ENCODE results near the gene PLGLB1. TPM values are rescaled to one million over a fixed set of nuclear protein-coding genes. Genes with fewer than 3 reads are reported as not detected.
A peak's percentile ranks its signal among the peaks of the same experiment; 100 is the strongest.
"Not testable (repeated sequence)": the region's sequence is repeated elsewhere in the genome, so short reads cannot be mapped to it uniquely, and the experiment has no call there.

The PLGLB1 gene
- total RNA-seq, 1 experiment from 2014 or later = 1.4 TPM

- in situ Hi-C loops (cut with HindIII; ENCODE audit: low pct_unique_long_range_greater_than_20kb, low sequenced_read_pairs); POLR2A ChIA-PET; DNase-seq (ENCODE audit: low read depth, low spot score): not testable (repeated sequence)
Observed at GRCh38 chr2:87041321-87041978, 19.8 kb upstream of the PLGLB1 start.

GRCh38 chr2:87028607-87029006 lies 7.0 kb upstream of the PLGLB1 start:
- H3K36me3 ChIP-seq (ENCODE audit: control insufficient read depth, insufficient read depth, low read length); H3K4me3 ChIP-seq (ENCODE audit: low read depth in 2 of 2, low read length in 2 of 2); CTCF ChIA-PET; POLR2A ChIA-PET; H3K27ac ChIP-seq (ENCODE audit: low read length); ATAC-seq; H3K4me1 ChIP-seq (ENCODE audit: control insufficient read depth, insufficient read depth, low read length); in situ Hi-C loops (cut with HindIII; ENCODE audit: low pct_unique_long_range_greater_than_20kb, low sequenced_read_pairs); H3K27me3 ChIP-seq (ENCODE audit: control insufficient read depth, insufficient read depth, low read length); DNase-seq (ENCODE audit: low read depth, low spot score); H3K9me3 ChIP-seq (ENCODE audit: control insufficient read depth, insufficient read depth, low read depth, low read length); intact Hi-C loops (cut with micrococcal nuclease; ENCODE audit: unreplicated experiment); BruUV-seq (replicated peaks): not testable (repeated sequence)

More at GRCh38 chr2:87041321-87041978, 19.8 kb upstream of the PLGLB1 start:
- peak; percentile 94 for ATAC-seq
- H3K9me3 ChIP-seq (ENCODE audit: control insufficient read depth, insufficient read depth, low read depth, low read length); intact Hi-C loops (cut with micrococcal nuclease; ENCODE audit: unreplicated experiment); H3K27ac ChIP-seq (ENCODE audit: low read length); H3K4me3 ChIP-seq (ENCODE audit: low read depth in 2 of 2, low read length in 2 of 2); H3K27me3 ChIP-seq (ENCODE audit: control insufficient read depth, insufficient read depth, low read length); BruUV-seq (replicated peaks); CTCF ChIA-PET; H3K36me3 ChIP-seq (ENCODE audit: control insufficient read depth, insufficient read depth, low read length); H3K4me1 ChIP-seq (ENCODE audit: control insufficient read depth, insufficient read depth, low read length): not testable (repeated sequence)

DNA sequence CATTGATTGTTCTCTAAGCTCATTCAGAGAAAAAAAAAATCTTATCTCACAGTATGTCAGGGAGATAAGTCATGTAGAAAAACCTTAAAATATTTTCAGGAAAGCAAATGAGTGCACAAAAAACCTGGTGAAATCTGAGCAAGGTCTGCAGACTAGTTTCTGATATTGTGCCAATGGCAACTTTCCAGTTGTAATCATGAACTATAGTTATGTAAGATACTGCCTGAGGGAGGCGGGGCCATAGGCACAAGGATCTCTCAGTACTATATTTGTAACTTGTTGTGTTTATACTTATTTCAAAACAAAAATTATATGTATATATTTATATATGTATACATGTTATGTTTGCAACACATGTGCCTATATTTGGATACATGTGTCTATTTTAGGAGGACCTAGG lies 5.2 kb upstream of the PLGLB1 start:
- DNase-seq (ENCODE audit: low read depth, low spot score); BruUV-seq (replicated peaks); in situ Hi-C loops (cut with HindIII; ENCODE audit: low pct_unique_long_range_greater_than_20kb, low sequenced_read_pairs); H3K9me3 ChIP-seq (ENCODE audit: control insufficient read depth, insufficient read depth, low read depth, low read length); intact Hi-C loops (cut with micrococcal nuclease; ENCODE audit: unreplicated experiment); H3K4me3 ChIP-seq (ENCODE audit: low read depth in 2 of 2, low read length in 2 of 2); CTCF ChIA-PET; H3K4me1 ChIP-seq (ENCODE audit: control insufficient read depth, insufficient read depth, low read length); H3K36me3 ChIP-seq (ENCODE audit: control insufficient read depth, insufficient read depth, low read length); POLR2A ChIA-PET; H3K27me3 ChIP-seq (ENCODE audit: control insufficient read depth, insufficient read depth, low read length); ATAC-seq; H3K27ac ChIP-seq (ENCODE audit: low read length): not testable (repeated sequence)

DNA sequence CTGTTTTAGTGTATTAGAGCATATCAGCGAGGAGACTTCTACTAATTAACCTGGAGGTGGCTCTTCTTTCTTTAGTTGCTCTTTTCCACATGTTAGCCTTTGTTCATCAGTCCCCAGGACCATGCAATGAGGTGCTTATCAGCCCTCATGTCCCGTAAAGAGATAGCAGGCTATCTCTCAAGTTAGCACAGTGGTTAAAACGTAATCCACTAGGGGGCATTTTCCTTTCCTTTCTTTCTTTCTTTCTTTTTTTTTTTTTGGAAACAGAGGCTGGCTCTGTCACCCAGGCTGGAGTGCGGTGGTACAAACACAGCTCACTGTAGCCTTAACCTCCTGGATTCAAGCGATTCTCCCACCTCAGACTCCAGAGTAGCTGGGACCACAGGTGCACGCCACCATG lies 4.3 kb upstream of the PLGLB1 start:
- DNase-seq (ENCODE audit: low read depth, low spot score); H3K27me3 ChIP-seq (ENCODE audit: control insufficient read depth, insufficient read depth, low read length); POLR2A ChIA-PET; H3K4me1 ChIP-seq (ENCODE audit: control insufficient read depth, insufficient read depth, low read length); H3K9me3 ChIP-seq (ENCODE audit: control insufficient read depth, insufficient read depth, low read depth, low read length); BruUV-seq (replicated peaks); intact Hi-C loops (cut with micrococcal nuclease; ENCODE audit: unreplicated experiment); H3K36me3 ChIP-seq (ENCODE audit: control insufficient read depth, insufficient read depth, low read length); CTCF ChIA-PET; H3K4me3 ChIP-seq (ENCODE audit: low read depth in 2 of 2, low read length in 2 of 2); in situ Hi-C loops (cut with HindIII; ENCODE audit: low pct_unique_long_range_greater_than_20kb, low sequenced_read_pairs); H3K27ac ChIP-seq (ENCODE audit: low read length): not testable (repeated sequence)
- 0 out of 2 replicates have a peak, but pooled peaks have one; percentile 51 for ATAC-seq

DNA sequence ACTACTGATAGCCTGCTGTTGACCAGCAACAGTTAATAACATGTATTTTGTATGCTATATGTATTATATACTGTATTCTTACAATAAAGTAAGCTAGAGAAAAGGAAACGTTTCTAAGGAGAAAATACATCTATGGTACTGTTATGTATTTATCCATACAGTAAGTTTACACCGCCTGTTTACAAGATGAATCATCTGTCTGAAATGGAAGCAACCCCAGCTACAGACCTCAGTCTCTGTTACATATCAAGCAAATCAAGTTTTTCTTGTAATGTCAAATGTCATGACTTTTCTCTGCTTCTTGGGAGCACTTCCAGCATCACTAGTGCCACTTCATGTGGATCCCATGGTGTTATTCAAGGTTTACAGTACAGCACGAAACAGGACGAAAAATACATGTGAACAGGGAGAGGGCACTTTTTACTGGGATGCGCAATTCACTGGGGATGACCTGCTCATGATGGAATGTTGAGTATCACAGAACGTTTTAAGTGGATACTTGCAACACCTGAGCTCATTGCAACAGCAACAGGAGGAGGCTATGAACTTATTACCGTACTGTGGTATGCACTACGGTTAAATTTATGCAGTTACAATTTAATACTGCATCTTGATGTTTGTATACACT lies 2.5 kb upstream of the PLGLB1 start:
- ATAC-seq; H3K4me1 ChIP-seq (ENCODE audit: control insufficient read depth, insufficient read depth, low read length); H3K36me3 ChIP-seq (ENCODE audit: control insufficient read depth, insufficient read depth, low read length); BruUV-seq (replicated peaks); H3K4me3 ChIP-seq (ENCODE audit: low read depth in 2 of 2, low read length in 2 of 2); intact Hi-C loops (cut with micrococcal nuclease; ENCODE audit: unreplicated experiment); POLR2A ChIA-PET; DNase-seq (ENCODE audit: low read depth, low spot score); H3K27me3 ChIP-seq (ENCODE audit: control insufficient read depth, insufficient read depth, low read length); in situ Hi-C loops (cut with HindIII; ENCODE audit: low pct_unique_long_range_greater_than_20kb, low sequenced_read_pairs); H3K9me3 ChIP-seq (ENCODE audit: control insufficient read depth, insufficient read depth, low read depth, low read length); CTCF ChIA-PET; H3K27ac ChIP-seq (ENCODE audit: low read length): not testable (repeated sequence)

DNA sequence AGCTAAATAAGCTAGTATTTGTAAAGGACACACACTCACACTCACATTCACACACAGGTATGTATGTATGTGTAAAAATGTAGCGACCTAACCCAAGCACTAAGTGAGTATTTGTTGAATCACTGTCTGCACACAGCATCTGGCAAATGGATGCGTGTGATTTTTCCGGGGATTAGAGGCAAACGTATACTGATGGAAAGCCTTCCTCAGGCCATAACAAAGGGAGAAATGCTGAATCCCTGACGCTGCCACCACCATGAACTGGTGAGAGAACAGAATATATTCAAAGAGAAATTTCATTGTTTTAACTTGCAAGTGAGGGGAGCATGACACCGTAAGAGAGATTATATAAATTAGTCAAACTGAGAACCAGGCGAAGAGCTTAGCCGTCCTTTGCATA lies 601 bp downstream of the PLGLB1 start:
- H3K4me3 ChIP-seq (ENCODE audit: low read depth in 2 of 2, low read length in 2 of 2); intact Hi-C loops (cut with micrococcal nuclease; ENCODE audit: unreplicated experiment); H3K9me3 ChIP-seq (ENCODE audit: control insufficient read depth, insufficient read depth, low read depth, low read length); ATAC-seq; CTCF ChIA-PET; H3K4me1 ChIP-seq (ENCODE audit: control insufficient read depth, insufficient read depth, low read length); H3K27me3 ChIP-seq (ENCODE audit: control insufficient read depth, insufficient read depth, low read length); H3K27ac ChIP-seq (ENCODE audit: low read length); in situ Hi-C loops (cut with HindIII; ENCODE audit: low pct_unique_long_range_greater_than_20kb, low sequenced_read_pairs); DNase-seq (ENCODE audit: low read depth, low spot score); POLR2A ChIA-PET; H3K36me3 ChIP-seq (ENCODE audit: control insufficient read depth, insufficient read depth, low read length); BruUV-seq (replicated peaks): not testable (repeated sequence)

GRCh38 chr2:87019053-87019452 lies 2.6 kb downstream of the PLGLB1 start:
- DNase-seq (ENCODE audit: low read depth, low spot score); intact Hi-C loops (cut with micrococcal nuclease; ENCODE audit: unreplicated experiment); H3K27ac ChIP-seq (ENCODE audit: low read length); H3K4me3 ChIP-seq (ENCODE audit: low read depth in 2 of 2, low read length in 2 of 2); POLR2A ChIA-PET; in situ Hi-C loops (cut with HindIII; ENCODE audit: low pct_unique_long_range_greater_than_20kb, low sequenced_read_pairs); BruUV-seq (replicated peaks); H3K4me1 ChIP-seq (ENCODE audit: control insufficient read depth, insufficient read depth, low read length); ATAC-seq; H3K9me3 ChIP-seq (ENCODE audit: control insufficient read depth, insufficient read depth, low read depth, low read length); H3K36me3 ChIP-seq (ENCODE audit: control insufficient read depth, insufficient read depth, low read length); CTCF ChIA-PET; H3K27me3 ChIP-seq (ENCODE audit: control insufficient read depth, insufficient read depth, low read length): not testable (repeated sequence)
